Right lobe of liver (tissue), 4 donors: ENCODE data around the gene GPR78.

Experiments used
- CTCF ChIP-seq, 4 donors: fragments of 200-600 bp in 3 of 4; fragments of 450-650 bp in 1 of 4; IDR thresholded peaks; one replicate each; pipeline versions ENCODE4 v1.5.1 to v1.8.0; 2016 to 2022; ENCODE audit warnings: antibody characterized with exemption in 4 of 4, mild to moderate bottlenecking in 2 of 4
- POLR2A ChIP-seq: fragments of 450-650 bp; IDR thresholded peaks from one replicate; pipeline ENCODE4 v1.6.1; 2017; ENCODE audit warnings: antibody characterized with exemption, mild to moderate bottlenecking
- donor health status: DM: no; HTN: no; CAD: no.
- donor health status: DM: no; HTN: no; CAD: no.
- donor health status: DM: no; HTN: yes; CAD: no.

GRCh38 chr4:8586246-8586645 is 6.1 kb downstream of the GPR78 start:
- TF ChIP-seq CTCF (IDR thresholded peaks at IDR 0.05): no peak
- no peak for TF ChIP-seq POLR2A
